Breast epithelium (tissue), 3 donors: Measurements from ENCODE around the gene DCST1.

Experiments
- CTCF ChIP-seq, 3 donors: fragments of 450-650 bp; IDR thresholded peaks; one replicate each; pipeline ENCODE4 v1.5.1; 2016 to 2017; ENCODE audit warnings: antibody characterized with exemption in 3 of 3, mild to moderate bottlenecking in 3 of 3, moderate library complexity in 3 of 3
- POLR2A ChIP-seq: fragments of 450-650 bp; IDR thresholded peaks from one replicate; pipeline ENCODE4 v1.6.1; 2016; ENCODE audit warnings: antibody characterized with exemption, mild to moderate bottlenecking, moderate library complexity
- POLR2AphosphoS5 ChIP-seq, 3 donors: sonication (generic); formaldehyde crosslinking; IDR thresholded peaks; one replicate each; pipeline ENCODE4 v1.6.1; 2017; ENCODE audit warnings: antibody characterized with exemption in 3 of 3

- TF ChIP-seq POLR2AphosphoS5 (IDR thresholded peaks at IDR 0.05) (no peak), CTCF (IDR thresholded peaks at IDR 0.05) (no peak), POLR2A (no peak)
Measured at GRCh38 chr1:155039308-155039669, 5.7 kb downstream of the DCST1 start.
